Gastroesophageal sphincter (tissue), 3 donors: ENCODE measurements around the gene DENND6A.

Source experiments
- CTCF ChIP-seq, 4 experiments: fragments of 200-600 bp in 2 of 4; fragments of 450-650 bp in 2 of 4; sonication (generic) in 1 of 4; IDR thresholded peaks; one replicate each; pipeline ENCODE4 v1.5.1; 2017 to 2019; ENCODE audit warnings: antibody characterized with exemption in 4 of 4, mild to moderate bottlenecking in 2 of 4, moderate library complexity in 2 of 4
- EP300 ChIP-seq: sonication (generic); formaldehyde crosslinking; IDR thresholded peaks from one replicate; pipeline ENCODE4 v1.6.1; 2017; ENCODE audit warnings: antibody characterized with exemption, mild to moderate bottlenecking
- POLR2A ChIP-seq, 2 donors: fragments of 450-650 bp; IDR thresholded peaks; one replicate each; pipeline ENCODE4 v1.6.1; 2017; ENCODE audit warnings: antibody characterized with exemption in 2 of 2, mild to moderate bottlenecking in 2 of 2, moderate library complexity in 1 of 2
- POLR2AphosphoS5 ChIP-seq: sonication (generic); formaldehyde crosslinking; IDR thresholded peaks from one replicate; pipeline ENCODE4 v1.6.1; 2017; ENCODE audit warnings: antibody characterized with exemption

DNA sequence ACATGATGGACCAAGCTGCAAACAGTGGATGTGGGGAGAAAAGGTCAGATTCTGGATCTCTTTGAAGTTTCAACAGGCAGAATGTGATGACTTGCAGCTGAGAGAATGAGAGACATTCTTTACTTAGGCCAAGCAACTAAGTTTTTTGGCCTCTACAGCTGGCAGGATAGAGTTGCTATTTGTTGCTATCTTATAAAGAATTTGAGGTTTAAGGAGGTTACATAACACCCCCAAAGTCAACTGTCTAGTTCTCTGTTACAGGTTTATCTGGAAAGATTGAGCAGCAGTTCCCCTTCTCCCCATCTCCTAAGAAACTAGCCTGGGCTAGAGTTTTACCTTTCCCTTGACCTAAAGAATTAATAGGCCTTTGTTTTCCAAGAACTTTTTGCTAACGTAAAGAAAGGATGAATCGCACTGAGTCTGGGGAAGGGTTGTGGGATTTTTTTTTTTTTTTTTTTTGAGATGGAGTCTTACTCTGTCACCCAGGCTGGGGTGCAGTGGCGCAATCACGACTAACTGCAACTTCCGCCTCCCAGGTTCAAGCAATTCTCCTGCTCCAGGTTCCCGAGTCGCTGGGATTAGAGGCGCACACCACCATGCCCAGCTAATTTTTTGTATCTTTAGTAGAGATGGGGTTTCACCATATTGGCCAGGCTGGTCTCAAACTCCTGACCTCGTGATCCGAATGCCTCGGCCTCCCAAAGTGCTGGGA lies 36.6 kb upstream of the DENND6A start:
- TF ChIP-seq POLR2A (IDR thresholded peaks at IDR 0.05) (no peak), CTCF (IDR thresholded peaks at IDR 0.05) (no peak), EP300 (no peak), POLR2AphosphoS5 (no peak)
